WERI-Rb-1 (cell line): ENCODE data around the gene MSLN.

Experiments
- DNase-seq: peaks from one replicate; pipeline ENCODE4 v3.0.0-alpha.2; 2020
- H3K27ac ChIP-seq: fragments of 250-450 bp; sonication (Bioruptor Pico); 2 replicates; pipeline ENCODE4 v1.5.1; 2020; ENCODE audit warnings: mild to moderate bottlenecking, moderate library complexity
- H3K27me3 ChIP-seq: fragments of 250-450 bp; sonication (Bioruptor Pico); 2 replicates; pipeline ENCODE4 v1.5.1; 2021; ENCODE audit warnings: mild to moderate bottlenecking, low read depth, moderate library complexity; ENCODE audit not compliant: insufficient read depth, severe bottlenecking
- H3K36me3 ChIP-seq: fragments of 250-450 bp; sonication (Bioruptor Pico); 2 replicates; pipeline ENCODE4 v1.5.1; 2020; ENCODE audit warnings: mild to moderate bottlenecking, moderate library complexity
- H3K4me3 ChIP-seq: 2 replicates; pipeline ENCODE4 v1.5.1; 2011; ENCODE audit warnings: low read depth, mild to moderate bottlenecking, control low read depth, low read length
- H3K9me3 ChIP-seq: fragments of 250-450 bp; sonication (Bioruptor Pico); 2 replicates; pipeline ENCODE4 v1.5.1; 2021; ENCODE audit warnings: mild to moderate bottlenecking, moderate library complexity; ENCODE audit not compliant: severe bottlenecking
- CTCF ChIP-seq: IDR thresholded peaks from 2 replicates; pipeline ENCODE4 v1.5.1; 2011; ENCODE audit warnings: low read depth, mild to moderate bottlenecking, control low read depth, inconsistent platforms, low read length

MSLN gene

GRCh38 chr16:787321-787966 is 26.9 kb downstream of the MSLN start:
- no peaks in the 10 kb centered on the region for H3K27me3 ChIP-seq
- DNase-seq = no peak
- no peaks in the 10 kb centered on the region for H3K9me3 ChIP-seq
- H3K36me3 ChIP-seq = peaks cover 57% of the 10 kb centered on the region
- peak overlapping the region; percentile 76 for H3K27ac ChIP-seq
- TF ChIP-seq CTCF = no peak
- peak overlapping the region; percentile 75 for H3K4me3 ChIP-seq

GRCh38 chr16:787978-788398 is 27.5 kb downstream of the MSLN start, which contains the start of gene RPUSD1:
Gene RPUSD1 (minus strand): TSS chr16:788381. CDS start chr16:787737, 644 bp downstream.
- H3K27me3 ChIP-seq = no peaks in the 10 kb centered on the region
- no peaks in the 10 kb centered on the region for H3K9me3 ChIP-seq
- no peak for DNase-seq
- H3K4me3 ChIP-seq = peak within 1 kb of the TSS; percentile 75
- TF ChIP-seq CTCF = no peak
- peak within 1 kb of the TSS; percentile 90 for H3K27ac ChIP-seq
- H3K36me3 ChIP-seq = peaks cover 63% of the 10 kb centered on the region

GRCh38 chr16:788399-789126 is 28.0 kb downstream of the MSLN start, which contains the start of gene CHTF18:
Gene CHTF18 (plus strand): TSS chr16:788620. CDS start chr16:788685, 65 bp downstream.
- Histone ChIP-seq H3K9me3 (no peaks in the 10 kb centered on the region), H3K27me3 (no peaks in the 10 kb centered on the region), H3K36me3 (peaks cover 69% of the 10 kb centered on the region), H3K4me3 (peak within 1 kb of the TSS; percentile 75), H3K27ac (peak within 1 kb of the TSS; percentile 90)
- TF ChIP-seq CTCF = no peak
- peak; percentile 88 for DNase-seq

- peak overlapping the region; percentile 62 for H3K4me3 ChIP-seq
- no peak for TF ChIP-seq CTCF
- no peaks in the 10 kb centered on the region for H3K9me3 ChIP-seq
- H3K27me3 ChIP-seq = no peaks in the 10 kb centered on the region
- peak overlapping the region; percentile 90 for H3K27ac ChIP-seq
- DNase-seq = no peak
- peaks cover 75% of the 10 kb centered on the region for H3K36me3 ChIP-seq
Observed at GRCh38 chr16:789191-789850, 28.8 kb downstream of the MSLN start.

GRCh38 chr16:790086-790485 is 29.6 kb downstream of the MSLN start:
- no peak for TF ChIP-seq CTCF
- no peak overlapping the region for H3K27ac ChIP-seq
- no peaks in the 10 kb centered on the region for H3K27me3 ChIP-seq
- H3K9me3 ChIP-seq = no peaks in the 10 kb centered on the region
- peaks cover 70% of the 10 kb centered on the region for H3K36me3 ChIP-seq
- no peak overlapping the region for H3K4me3 ChIP-seq
- DNase-seq = no peak
